Measurements from ENCODE around the gene PTBP3.

- TF ChIP-seq, protein P1, sequence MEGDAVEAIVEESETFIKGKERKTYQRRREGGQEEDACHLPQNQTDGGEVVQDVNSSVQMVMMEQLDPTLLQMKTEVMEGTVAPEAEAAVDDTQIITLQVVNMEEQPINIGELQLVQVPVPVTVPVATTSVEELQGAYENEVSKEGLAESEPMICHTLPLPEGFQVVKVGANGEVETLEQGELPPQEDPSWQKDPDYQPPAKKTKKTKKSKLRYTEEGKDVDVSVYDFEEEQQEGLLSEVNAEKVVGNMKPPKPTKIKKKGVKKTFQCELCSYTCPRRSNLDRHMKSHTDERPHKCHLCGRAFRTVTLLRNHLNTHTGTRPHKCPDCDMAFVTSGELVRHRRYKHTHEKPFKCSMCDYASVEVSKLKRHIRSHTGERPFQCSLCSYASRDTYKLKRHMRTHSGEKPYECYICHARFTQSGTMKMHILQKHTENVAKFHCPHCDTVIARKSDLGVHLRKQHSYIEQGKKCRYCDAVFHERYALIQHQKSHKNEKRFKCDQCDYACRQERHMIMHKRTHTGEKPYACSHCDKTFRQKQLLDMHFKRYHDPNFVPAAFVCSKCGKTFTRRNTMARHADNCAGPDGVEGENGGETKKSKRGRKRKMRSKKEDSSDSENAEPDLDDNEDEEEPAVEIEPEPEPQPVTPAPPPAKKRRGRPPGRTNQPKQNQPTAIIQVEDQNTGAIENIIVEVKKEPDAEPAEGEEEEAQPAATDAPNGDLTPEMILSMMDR (IDR thresholded peaks at IDR 0.05; ENCODE audit: insufficient read depth, low read depth, low read length): no peak
- TF ChIP-seq EZH2 (IDR thresholded peaks at IDR 0.05; ENCODE audit: insufficient read depth, low read length): no peak
Measured at GRCh38 chr9:112326194-112326593, 7.2 kb downstream of the PTBP3 start.

Data from astrocyte (in vitro differentiated cells and primary cell).